ENCODE data around the gene FHIT. TPM values are rescaled to one million over a fixed set of nuclear protein-coding genes. Genes with fewer than 3 reads are reported as not detected.

Gene FHIT
- total RNA-seq, 4 donors from 2014 or later: 0.72 to 5.2 (median 2.1) TPM

DNA sequence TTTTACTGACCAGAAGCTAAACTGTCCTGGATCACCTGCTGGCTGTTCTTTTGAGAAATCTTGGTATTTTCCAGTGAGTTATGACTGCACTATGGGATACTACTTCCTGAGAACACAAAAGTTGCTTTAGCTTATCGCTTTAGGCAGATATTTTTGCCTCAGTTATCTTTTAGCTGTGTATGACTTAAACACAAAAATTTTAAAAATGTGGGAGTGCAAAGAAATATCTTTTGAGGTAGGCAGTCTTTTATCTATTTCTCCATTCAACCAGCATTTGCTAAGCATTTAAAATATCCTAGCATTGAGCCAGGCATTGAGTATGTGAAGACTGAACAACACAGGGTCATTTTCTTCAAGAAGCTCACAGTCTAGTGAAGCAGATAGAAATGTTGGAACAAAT is 981.9 kb downstream of the FHIT start:
- intact Hi-C loops (cut with DNase I; ENCODE audit: low total_unique reads) (no loop called here), in situ Hi-C loops (cut with MboI; ENCODE audit: low sequenced_read_pairs in 4 of 4) (no loop called here)
- Histone ChIP-seq H3K4me3 (no peak overlapping the region), H3K9me3 (no peaks in the 10 kb centered on the region), H3K36me3 (no peaks in the 10 kb centered on the region), H3K27me3 (no peaks in the 10 kb centered on the region), H3K27ac (no peak overlapping the region), H3K4me1 (no peaks in the 10 kb centered on the region)
- DNase-seq (no peak), ATAC-seq (no peak)
- no peak for TF ChIP-seq CTCF (IDR thresholded peaks at IDR 0.05 in 4 of 5, conservative IDR thresholded peaks at IDR 0.05 in 1 of 5)
- no peak for TF ChIP-seq POLR2A (IDR thresholded peaks at IDR 0.05)

GRCh38 chr3:60268123-60268522 is 983.1 kb downstream of the FHIT start:
- DNase-seq: no peak
- in situ Hi-C loops (cut with MboI; ENCODE audit: low sequenced_read_pairs in 4 of 4): no loop called here
- Histone ChIP-seq H3K9me3 (no peaks in the 10 kb centered on the region), H3K4me1 (no peaks in the 10 kb centered on the region), H3K4me3 (no peak overlapping the region), H3K27me3 (no peaks in the 10 kb centered on the region), H3K36me3 (no peaks in the 10 kb centered on the region), H3K27ac (no peak overlapping the region)
- no peak for ATAC-seq
- TF ChIP-seq CTCF (IDR thresholded peaks at IDR 0.05 in 4 of 5, conservative IDR thresholded peaks at IDR 0.05 in 1 of 5): no peak
- no peak for TF ChIP-seq POLR2A (IDR thresholded peaks at IDR 0.05)
- intact Hi-C loops (cut with DNase I; ENCODE audit: low total_unique reads): no loop called here

GRCh38 chr3:60266444-60266843 is 984.8 kb downstream of the FHIT start:
- H3K4me1 ChIP-seq: no peaks in the 10 kb centered on the region
- H3K9me3 ChIP-seq: no peaks in the 10 kb centered on the region
- no peaks in the 10 kb centered on the region for H3K27me3 ChIP-seq
- no peak for ATAC-seq
- in situ Hi-C loops (cut with MboI; ENCODE audit: low sequenced_read_pairs in 4 of 4) (no loop called here), intact Hi-C loops (cut with DNase I; ENCODE audit: low total_unique reads) (no loop called here)
- DNase-seq: no peak
- H3K4me3 ChIP-seq: no peak overlapping the region
- H3K27ac ChIP-seq: no peak overlapping the region
- no peaks in the 10 kb centered on the region for H3K36me3 ChIP-seq
- TF ChIP-seq POLR2A (IDR thresholded peaks at IDR 0.05) (no peak), CTCF (IDR thresholded peaks at IDR 0.05 in 4 of 5, conservative IDR thresholded peaks at IDR 0.05 in 1 of 5) (no peak)

- no peak for DNase-seq
- intact Hi-C loops (cut with DNase I; ENCODE audit: low total_unique reads) (no loop called here), in situ Hi-C loops (cut with MboI; ENCODE audit: low sequenced_read_pairs in 4 of 4) (no loop called here)
- ATAC-seq: no peak
- Histone ChIP-seq H3K9me3 (no peaks in the 10 kb centered on the region), H3K27me3 (no peaks in the 10 kb centered on the region), H3K4me3 (no peak overlapping the region), H3K4me1 (no peaks in the 10 kb centered on the region), H3K27ac (no peak overlapping the region), H3K36me3 (no peaks in the 10 kb centered on the region)
- TF ChIP-seq POLR2A (IDR thresholded peaks at IDR 0.05) (no peak), CTCF (IDR thresholded peaks at IDR 0.05 in 4 of 5, conservative IDR thresholded peaks at IDR 0.05 in 1 of 5) (no peak)
Observed at GRCh38 chr3:60263191-60263590, 988.1 kb downstream of the FHIT start.

DNA sequence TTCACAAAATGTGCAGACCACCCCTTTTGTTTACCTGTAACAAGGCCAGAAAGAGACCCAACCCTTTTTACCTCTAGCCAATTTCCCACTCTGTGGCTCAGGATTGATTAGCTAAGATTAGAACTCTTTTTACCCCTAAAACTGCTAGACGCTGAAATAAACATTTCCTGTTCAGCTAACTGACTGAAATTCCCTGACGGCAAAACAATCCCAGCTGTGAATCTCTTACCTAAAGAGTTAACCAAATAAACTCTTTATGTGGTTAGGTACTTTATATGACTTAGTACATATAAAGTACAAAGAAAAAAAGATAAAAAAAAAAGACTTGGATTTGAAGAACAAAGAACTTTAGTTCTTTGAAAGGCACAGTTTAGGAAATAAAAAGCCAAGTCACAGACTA is 988.7 kb downstream of the FHIT start:
- no peak overlapping the region for H3K27ac ChIP-seq
- TF ChIP-seq POLR2A (IDR thresholded peaks at IDR 0.05): no peak
- TF ChIP-seq CTCF (IDR thresholded peaks at IDR 0.05 in 4 of 5, conservative IDR thresholded peaks at IDR 0.05 in 1 of 5): no peak
- H3K36me3 ChIP-seq: no peaks in the 10 kb centered on the region
- in situ Hi-C loops (cut with MboI; ENCODE audit: low sequenced_read_pairs in 4 of 4): no loop called here
- no peaks in the 10 kb centered on the region for H3K4me1 ChIP-seq
- H3K27me3 ChIP-seq: no peaks in the 10 kb centered on the region
- intact Hi-C loops (cut with DNase I; ENCODE audit: low total_unique reads): no loop called here
- DNase-seq (no peak), ATAC-seq (no peak)
- H3K4me3 ChIP-seq: no peak overlapping the region
- H3K9me3 ChIP-seq: no peaks in the 10 kb centered on the region
